Endothelial cell of umbilical vein (primary cell): Measurements from ENCODE around the gene PRR14. TPM values are rescaled to one million over a fixed set of nuclear protein-coding genes. Genes with fewer than 3 reads are reported as not detected.

Source experiments
- BruUV-seq: library from RNA; stranded (reverse); fragments of 400-500 nt; replicated peaks from 2 replicates; lab custom pipeline; 2021; lab: Mats Ljungman, UMichigan
- CTCF ChIA-PET: fragments of 300-600, 350-600 bp; sonication (Branson Sonifier 250); formaldehyde crosslinking; loops from one replicate; lab custom pipeline; 2021; ENCODE audit warnings: antibody characterized with exemption, inconsistent platforms; lab: Charles Lee
- POLR2A ChIA-PET: fragments of 300-600, 350-600 bp; sonication (Branson Sonifier 250); formaldehyde crosslinking; loops from one replicate; lab custom pipeline; 2021; ENCODE audit warnings: antibody characterized with exemption, inconsistent platforms; lab: Charles Lee
- DNase-seq: peaks from one replicate; pipeline ENCODE4 v3.0.0-alpha.2; 2011; ENCODE audit warnings: low read depth, low spot score
- FAIRE-seq: peaks from 2 replicates; lab custom pipeline; 2011; peaks lifted over from hg19 to GRCh38; lab: Jason Lieb, UNC
- H2AFZ ChIP-seq: 2 replicates; pipeline ENCODE4 v1.6.0; 2012; ENCODE audit warnings: low read depth, low read length, control low read depth, inconsistent platforms
- H3K27ac ChIP-seq: 2 replicates; pipeline ENCODE4 v1.5.1; 2011; ENCODE audit warnings: low read depth, mild to moderate bottlenecking, control low read depth, low read length, moderate library complexity; ENCODE audit not compliant: insufficient read depth
- H3K27me3 ChIP-seq, 2 experiments: 2 replicates each; pipeline versions ENCODE4 v1.6.0 to v1.6.1; 2011; ENCODE audit warnings: low read length in 2 of 2, mixed read lengths in 1 of 2; ENCODE audit not compliant: control insufficient read depth in 2 of 2, insufficient read depth in 2 of 2
- H3K36me3 ChIP-seq, 2 experiments: 2 replicates in 1 of 2; 3 replicates in 1 of 2; pipeline ENCODE4 v1.5.1; 2011; ENCODE audit warnings: low read length in 2 of 2, mild to moderate bottlenecking in 1 of 2, moderate library complexity in 1 of 2; ENCODE audit not compliant: control insufficient read depth in 2 of 2, insufficient read depth in 2 of 2; ENCODE audit errors: extremely low read depth in 1 of 2
- H3K4me1 ChIP-seq: 3 replicates; pipeline ENCODE4 v1.5.1; 2011; ENCODE audit warnings: mild to moderate bottlenecking, low read length; ENCODE audit not compliant: control insufficient read depth, insufficient read depth; ENCODE audit errors: extremely low read depth
- H3K4me2 ChIP-seq: 2 replicates; pipeline ENCODE4 v1.6.1; 2011; ENCODE audit warnings: low read length, control low read depth, mixed read lengths; ENCODE audit not compliant: insufficient read depth
- H3K4me3 ChIP-seq, 3 experiments: fragments of 200-600 bp in 1 of 3; sonication (generic), shearing (Covaris generic) in 1 of 3; replicated peaks in 1 of 3; 2 replicates each; pipeline ENCODE4 v1.5.1; 2011 to 2016; ENCODE audit warnings: control low read depth in 3 of 3, low read length in 3 of 3, mild to moderate bottlenecking in 2 of 3, inconsistent platforms in 1 of 3, low read depth in 1 of 3, moderate library complexity in 1 of 3; ENCODE audit not compliant: insufficient read depth in 1 of 3
- H3K79me2 ChIP-seq: 2 replicates; pipeline ENCODE4 v1.6.0; 2012; ENCODE audit warnings: low read length, inconsistent platforms; ENCODE audit not compliant: control insufficient read depth, insufficient read depth
- H3K9ac ChIP-seq: replicated peaks from 2 replicates; pipeline ENCODE3; 2011; ENCODE audit warnings: low read length, control low read depth; ENCODE audit not compliant: insufficient read depth; ENCODE audit errors: extremely low read depth
- H3K9me1 ChIP-seq: replicated peaks from 3 replicates; pipeline ENCODE4 v1.6.0; 2011; ENCODE audit warnings: mild to moderate bottlenecking, low read length; ENCODE audit not compliant: control insufficient read depth, insufficient read depth; ENCODE audit errors: extremely low read depth
- H3K9me3 ChIP-seq: replicated peaks from 2 replicates; pipeline ENCODE4 v1.5.1; 2012; ENCODE audit warnings: low read length, inconsistent platforms; ENCODE audit not compliant: control insufficient read depth, insufficient read depth
- H4K20me1 ChIP-seq: replicated peaks from 2 replicates; pipeline ENCODE3; 2011; ENCODE audit warnings: mild to moderate bottlenecking, low read length; ENCODE audit not compliant: control insufficient read depth, insufficient read depth; ENCODE audit errors: extremely low read depth
- CTCF ChIP-seq, 2 donors: IDR thresholded peaks; 1 replicate in 1 of 2; 2 replicates in 1 of 2; pipeline ENCODE4 v1.5.1; 2011; ENCODE audit warnings: low read length in 2 of 2, mild to moderate bottlenecking in 2 of 2, moderate library complexity in 2 of 2, control low read depth in 1 of 2, inconsistent platforms in 1 of 2, low read depth in 1 of 2; ENCODE audit not compliant: insufficient read depth in 1 of 2; ENCODE audit errors: extremely low read depth in 1 of 2
- EZH2 ChIP-seq: IDR thresholded peaks from 2 replicates; pipeline ENCODE4 v1.6.1; 2012; ENCODE audit warnings: borderline replicate concordance, low read depth, mild to moderate bottlenecking, moderate library complexity, low read length, inconsistent platforms; ENCODE audit not compliant: severe bottlenecking
- FOS ChIP-seq: IDR thresholded peaks from 2 replicates; pipeline ENCODE4 v1.6.1; 2011; ENCODE audit warnings: mild to moderate bottlenecking, low read length, moderate library complexity, borderline replicate concordance; ENCODE audit not compliant: insufficient read depth
- GATA2 ChIP-seq: IDR thresholded peaks from 2 replicates; pipeline ENCODE4 v1.7.0; 2011; ENCODE audit warnings: low read depth, mild to moderate bottlenecking, moderate library complexity, mixed read lengths, low read length; ENCODE audit not compliant: insufficient read length, insufficient read depth
- JUN ChIP-seq: IDR thresholded peaks from 2 replicates; pipeline ENCODE4 v1.6.1; 2011; ENCODE audit warnings: borderline replicate concordance, low read depth; ENCODE audit not compliant: insufficient read length, insufficient read depth
- MYC ChIP-seq: IDR thresholded peaks from one replicate; pipeline ENCODE4 v1.6.1; 2011; ENCODE audit warnings: mild to moderate bottlenecking, low read depth, low read length
- POLR2A ChIP-seq: IDR thresholded peaks from 2 replicates; pipeline ENCODE4 v1.6.1; 2012; ENCODE audit warnings: low read depth, mild to moderate bottlenecking, control low read depth, low read length
- dilution Hi-C: fragments of 300-500 bp; cut with MboI; formaldehyde crosslinking; loops from one replicate; pipeline ENCODE4 v1.15.0; 2019; ENCODE audit warnings: low sequenced_read_pairs; ENCODE audit not compliant: extremely low pct_ligation_motif_present
- intact Hi-C: fragments of 100-400 bp; cut with micrococcal nuclease; formaldehyde crosslinking; loops from one replicate; pipeline ENCODE4 v1.10.0; 2022
- polyA plus RNA-seq, 4 experiments: library from polyadenylated mRNA; depleted of rRNA in 3 of 4; stranded (reverse) in 3 of 4; unstranded in 1 of 4; fragments of >200 nt; gene quantifications; 2 replicates each; pipeline versions ENCODE4 v1.2.1 to v1.2.3, GENCODE V29; 2011 to 2012; ENCODE audit warnings: missing spikeins in 1 of 4
- total RNA-seq: library from RNA; stranded (reverse); gene quantifications from 2 replicates; pipeline ENCODE4 v1.2.3, GENCODE V29; 2021

The PRR14 gene
- total and polyA plus RNA-seq, 2 donors (not counting 3 experiments of a cell fraction or from before 2014, with no cell fraction given), result 17.0 to 70.0 TPM

DNA sequence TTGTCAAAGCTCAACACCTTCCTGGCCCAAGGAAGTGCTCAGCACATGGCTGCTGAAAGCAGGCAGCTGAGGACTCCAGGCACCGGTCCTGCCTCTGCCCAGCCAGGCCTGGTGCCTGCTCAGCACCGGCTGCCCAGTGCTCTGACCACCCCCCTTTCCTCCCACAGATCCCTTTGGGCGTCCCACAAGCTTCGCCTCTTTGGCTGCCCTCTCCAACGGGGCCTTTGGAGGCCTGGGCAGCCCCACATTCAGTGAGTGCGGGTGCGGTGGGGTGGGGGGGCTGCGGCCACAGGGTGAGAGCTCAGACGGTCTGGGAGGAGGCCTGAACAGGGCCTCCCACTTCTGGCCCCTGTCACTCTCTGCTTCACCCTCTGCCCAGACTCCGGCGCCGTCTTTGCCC lies 17.6 kb downstream of the PRR14 start:
- intact Hi-C loops (no loop called here), dilution Hi-C loops (no loop called here)
- no peak for DNase-seq
- H3K4me2 ChIP-seq, result no peak overlapping the region
- no peak overlapping the region for H3K9ac ChIP-seq
- H3K27me3 ChIP-seq, result no peaks in the 10 kb centered on the region
- H3K4me1 ChIP-seq, result no peaks in the 10 kb centered on the region
- peaks cover 6% of the 10 kb centered on the region for H3K79me2 ChIP-seq
- ChIA-PET CTCF (no interaction called here), POLR2A (no interaction called here)
- no peaks in the 10 kb centered on the region for H3K9me1 ChIP-seq
- no peak overlapping the region for H3K27ac ChIP-seq
- TF ChIP-seq EZH2 (no peak), CTCF (IDR thresholded peaks at IDR 0.05; ENCODE audit: extremely low read depth in 1 of 2, insufficient read depth in 1 of 2, low read depth in 1 of 2, low read length in 2 of 2) (no peak), POLR2A (no peak)
- H3K36me3 ChIP-seq, result peaks cover 15 to 52% of the 10 kb centered on the region in 2 experiments
- no peak for FAIRE-seq
- H4K20me1 ChIP-seq, result no peaks in the 10 kb centered on the region
- H2AFZ ChIP-seq, result no peak overlapping the region
- no peaks in the 10 kb centered on the region for H3K9me3 ChIP-seq
- no TSS peak for BruUV-seq
- no peak overlapping the region for H3K4me3 ChIP-seq

DNA sequence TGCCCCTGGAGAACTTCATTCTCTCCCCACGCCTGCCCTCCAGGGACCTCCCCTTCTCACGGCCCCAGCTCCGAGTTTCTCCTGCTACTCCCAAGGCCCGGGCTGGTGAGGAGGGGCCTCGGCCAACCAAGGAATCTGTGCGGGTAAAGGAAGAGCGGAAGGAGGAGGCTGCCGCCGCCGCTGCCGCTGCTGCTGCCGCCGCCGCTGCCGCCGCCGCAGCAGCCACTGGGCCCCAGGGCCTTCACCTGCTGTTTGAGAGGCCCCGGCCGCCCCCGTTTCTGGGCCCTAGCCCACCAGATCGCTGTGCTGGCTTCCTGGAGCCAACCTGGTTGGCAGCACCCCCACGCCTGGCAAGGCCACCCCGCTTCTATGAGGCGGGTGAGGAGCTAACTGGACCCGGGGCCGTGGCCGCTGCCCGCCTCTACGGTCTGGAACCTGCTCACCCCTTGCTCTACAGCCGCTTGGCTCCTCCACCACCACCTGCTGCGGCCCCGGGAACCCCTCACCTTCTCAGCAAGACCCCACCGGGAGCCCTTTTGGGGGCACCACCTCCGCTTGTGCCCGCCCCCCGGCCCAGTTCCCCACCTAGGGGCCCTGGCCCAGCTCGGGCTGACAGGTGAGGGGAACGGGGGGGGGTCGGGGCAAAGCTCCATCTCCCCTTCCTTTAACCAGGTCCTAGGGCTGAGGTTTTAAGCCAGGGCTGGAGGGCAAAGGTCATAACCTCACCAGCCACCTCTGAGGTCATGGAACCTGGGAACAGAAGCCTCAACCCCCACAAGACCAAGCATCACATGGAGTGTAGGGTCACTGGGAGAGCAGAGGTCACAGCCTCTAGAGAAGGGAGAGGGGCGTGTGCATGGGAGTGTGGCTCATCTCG lies 18.5 kb downstream of the PRR14 start:
- H3K27me3 ChIP-seq, result no peaks in the 10 kb centered on the region
- no peaks in the 10 kb centered on the region for H3K9me3 ChIP-seq
- no peak overlapping the region for H3K27ac ChIP-seq
- H3K9ac ChIP-seq, result no peak overlapping the region
- FAIRE-seq (no peak), DNase-seq (no peak)
- TF ChIP-seq JUN, result no peak
- no peak for TF ChIP-seq MYC
- TF ChIP-seq FOS, result no peak
- no peak for TF ChIP-seq GATA2
- BruUV-seq, result no TSS peak
- H3K4me3 ChIP-seq, result no peak overlapping the region
- intact Hi-C loops, result no loop called here
- dilution Hi-C loops, result no loop called here
- no peaks in the 10 kb centered on the region for H3K79me2 ChIP-seq
- H4K20me1 ChIP-seq, result no peaks in the 10 kb centered on the region
- no peak overlapping the region for H2AFZ ChIP-seq
- no peaks in the 10 kb centered on the region for H3K9me1 ChIP-seq
- H3K4me2 ChIP-seq, result no peak overlapping the region
- ChIA-PET CTCF (no interaction called here), POLR2A (no interaction called here)
- H3K4me1 ChIP-seq, result no peaks in the 10 kb centered on the region
- H3K36me3 ChIP-seq, result peaks cover 12 to 47% of the 10 kb centered on the region in 2 experiments
